Measurements from ENCODE around the gene SPATS2L. TPM values are rescaled to one million over a fixed set of nuclear protein-coding genes. Genes with fewer than 3 reads are reported as not detected.

SPATS2L gene
- total and polyA plus RNA-seq, 2 donors (not counting 1 experiment from before 2014, with no cell fraction given): 0.27 to 0.44 TPM

DNA sequence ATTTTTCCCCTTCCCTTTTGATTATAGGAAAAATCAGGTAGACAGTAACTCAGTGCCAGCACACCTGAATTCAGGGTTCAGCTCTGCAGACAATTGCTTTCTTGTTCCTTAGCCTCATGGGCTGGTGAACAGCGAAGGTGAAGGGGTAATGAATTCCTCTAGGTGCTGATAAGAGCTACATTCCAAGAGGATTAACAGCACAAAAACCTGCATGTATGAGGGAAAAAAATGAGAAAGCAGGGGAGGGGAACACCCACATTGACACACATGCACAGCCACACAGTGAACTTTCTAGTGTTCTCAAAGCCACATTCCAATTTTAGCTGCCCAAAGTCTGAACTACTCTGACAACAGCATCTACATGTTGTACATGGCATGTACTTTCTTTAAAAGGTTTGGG is 46.1 kb downstream of the SPATS2L start:
- H3K9me3 Mint-ChIP-seq (ENCODE audit: insufficient read depth): no peaks in the 10 kb centered on the region
- TF ChIP-seq EZH2 (IDR thresholded peaks at IDR 0.05; ENCODE audit: borderline replicate concordance, insufficient read depth, low read depth, low read length, poor library complexity, severe bottlenecking): no peak
- TF ChIP-seq, protein P1, sequence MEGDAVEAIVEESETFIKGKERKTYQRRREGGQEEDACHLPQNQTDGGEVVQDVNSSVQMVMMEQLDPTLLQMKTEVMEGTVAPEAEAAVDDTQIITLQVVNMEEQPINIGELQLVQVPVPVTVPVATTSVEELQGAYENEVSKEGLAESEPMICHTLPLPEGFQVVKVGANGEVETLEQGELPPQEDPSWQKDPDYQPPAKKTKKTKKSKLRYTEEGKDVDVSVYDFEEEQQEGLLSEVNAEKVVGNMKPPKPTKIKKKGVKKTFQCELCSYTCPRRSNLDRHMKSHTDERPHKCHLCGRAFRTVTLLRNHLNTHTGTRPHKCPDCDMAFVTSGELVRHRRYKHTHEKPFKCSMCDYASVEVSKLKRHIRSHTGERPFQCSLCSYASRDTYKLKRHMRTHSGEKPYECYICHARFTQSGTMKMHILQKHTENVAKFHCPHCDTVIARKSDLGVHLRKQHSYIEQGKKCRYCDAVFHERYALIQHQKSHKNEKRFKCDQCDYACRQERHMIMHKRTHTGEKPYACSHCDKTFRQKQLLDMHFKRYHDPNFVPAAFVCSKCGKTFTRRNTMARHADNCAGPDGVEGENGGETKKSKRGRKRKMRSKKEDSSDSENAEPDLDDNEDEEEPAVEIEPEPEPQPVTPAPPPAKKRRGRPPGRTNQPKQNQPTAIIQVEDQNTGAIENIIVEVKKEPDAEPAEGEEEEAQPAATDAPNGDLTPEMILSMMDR (IDR thresholded peaks at IDR 0.05): no peak
- no peaks in the 10 kb centered on the region for H3K4me1 ChIP-seq (ENCODE audit: control insufficient read depth in 2 of 2, insufficient read depth in 2 of 2, low read length in 2 of 2)
- no peak overlapping the region for H3K4me3 ChIP-seq (ENCODE audit: control extremely low read depth in 1 of 5, extremely low read depth in 1 of 5, insufficient read depth in 1 of 5, low read depth in 2 of 5, low read length in 4 of 5)
- ATAC-seq (ENCODE audit: low read depth) (no peak), DNase-seq (no peak)
- no peak overlapping the region for H3K4me2 ChIP-seq (replicated peaks; ENCODE audit: low read depth, low read length, poor library complexity, severe bottlenecking)
- H3K27me3 ChIP-seq (replicated peaks in 1 of 4; ENCODE audit: control extremely low read depth in 1 of 4, control insufficient read depth in 3 of 4, insufficient read depth in 4 of 4, low read length in 3 of 4): no peaks in the 10 kb centered on the region
- H2AFZ ChIP-seq (ENCODE audit: insufficient read depth, low read depth, low read length, poor library complexity, severe bottlenecking): no peak overlapping the region
- no peaks in the 10 kb centered on the region for H3K4me1 Mint-ChIP-seq
- H3K27me3 Mint-ChIP-seq: peaks cover 17% of the 10 kb centered on the region
- H3K4me3 Mint-ChIP-seq: no peak overlapping the region
- no CpG with 5 or more reads among the region's 1 CpG for WGBS (ENCODE audit: insufficient coverage)
- no peak overlapping the region for H3K9ac ChIP-seq (ENCODE audit: low read length)
- H3K79me2 ChIP-seq (ENCODE audit: control insufficient read depth, insufficient read depth, low read length): no peaks in the 10 kb centered on the region
- POLR2A ChIA-PET: no interaction called here
- CTCF ChIA-PET: no interaction called here
- H3K27ac ChIP-seq (ENCODE audit: low read length in 2 of 2): no peak overlapping the region
- no peaks in the 10 kb centered on the region for H3K9me3 ChIP-seq (ENCODE audit: control extremely low read depth in 1 of 3, control insufficient read depth in 2 of 3, insufficient read depth in 1 of 3, low read length in 2 of 3)
- intact Hi-C loops (cut with micrococcal nuclease): no loop called here
- no peaks in the 10 kb centered on the region for H4K20me1 ChIP-seq (ENCODE audit: control insufficient read depth, insufficient read depth, low read length, poor library complexity, severe bottlenecking)
- no peak overlapping the region for H3K27ac Mint-ChIP-seq
- H3K36me3 ChIP-seq (replicated peaks in 1 of 2; ENCODE audit: control extremely low read depth in 1 of 2, control insufficient read depth in 1 of 2, extremely low read depth in 1 of 2, insufficient read depth in 2 of 2, low read length in 1 of 2): no peaks in the 10 kb centered on the region

DNA sequence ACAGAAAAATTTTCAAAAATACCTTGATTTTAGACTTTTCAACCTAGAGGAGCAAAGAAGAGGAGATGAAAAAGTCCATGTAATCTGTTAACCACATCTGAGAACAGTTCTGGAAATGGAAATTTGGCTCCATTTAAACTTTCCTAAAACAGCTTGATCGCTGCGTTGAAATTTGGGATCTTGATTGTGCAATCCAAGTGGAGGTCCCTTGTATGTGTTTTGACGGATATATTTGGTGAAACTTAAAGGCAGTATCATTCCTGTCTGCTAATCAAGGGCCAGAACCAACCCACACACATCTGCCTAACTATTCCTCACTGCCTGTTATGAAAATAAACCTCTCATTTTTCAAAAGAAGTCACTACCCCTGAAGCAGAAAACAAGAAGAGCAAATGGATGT is 46.6 kb downstream of the SPATS2L start:
- H4K20me1 ChIP-seq (ENCODE audit: control insufficient read depth, insufficient read depth, low read length, poor library complexity, severe bottlenecking): no peaks in the 10 kb centered on the region
- H3K9me3 Mint-ChIP-seq (ENCODE audit: insufficient read depth): no peaks in the 10 kb centered on the region
- H3K4me3 Mint-ChIP-seq: no peak overlapping the region
- no peak overlapping the region for H3K4me2 ChIP-seq (replicated peaks; ENCODE audit: low read depth, low read length, poor library complexity, severe bottlenecking)
- no peak overlapping the region for H3K4me3 ChIP-seq (ENCODE audit: control extremely low read depth in 1 of 5, extremely low read depth in 1 of 5, insufficient read depth in 1 of 5, low read depth in 2 of 5, low read length in 4 of 5)
- TF ChIP-seq, protein P1 (IDR thresholded peaks at IDR 0.05): no peak
- no peak for TF ChIP-seq EZH2 (IDR thresholded peaks at IDR 0.05; ENCODE audit: borderline replicate concordance, insufficient read depth, low read depth, low read length, poor library complexity, severe bottlenecking)
- no peaks in the 10 kb centered on the region for H3K27me3 ChIP-seq (replicated peaks in 1 of 4; ENCODE audit: control extremely low read depth in 1 of 4, control insufficient read depth in 3 of 4, insufficient read depth in 4 of 4, low read length in 3 of 4)
- ChIA-PET POLR2A (no interaction called here), CTCF (no interaction called here)
- no peaks in the 10 kb centered on the region for H3K9me3 ChIP-seq (ENCODE audit: control extremely low read depth in 1 of 3, control insufficient read depth in 2 of 3, insufficient read depth in 1 of 3, low read length in 2 of 3)
- no peak overlapping the region for H2AFZ ChIP-seq (ENCODE audit: insufficient read depth, low read depth, low read length, poor library complexity, severe bottlenecking)
- H3K27me3 Mint-ChIP-seq: peaks cover 17% of the 10 kb centered on the region
- no peaks in the 10 kb centered on the region for H3K4me1 Mint-ChIP-seq
- H3K36me3 ChIP-seq (replicated peaks in 1 of 2; ENCODE audit: control extremely low read depth in 1 of 2, control insufficient read depth in 1 of 2, extremely low read depth in 1 of 2, insufficient read depth in 2 of 2, low read length in 1 of 2): no peaks in the 10 kb centered on the region
- intact Hi-C loops (cut with micrococcal nuclease): no loop called here
- H3K4me1 ChIP-seq (ENCODE audit: control insufficient read depth in 2 of 2, insufficient read depth in 2 of 2, low read length in 2 of 2): no peaks in the 10 kb centered on the region
- no peak for ATAC-seq (ENCODE audit: low read depth)
- WGBS (ENCODE audit: insufficient coverage): no CpG with 5 or more reads among the region's 3 CpGs
- H3K27ac ChIP-seq (ENCODE audit: low read length in 2 of 2): no peak overlapping the region
- DNase-seq: no peak
- H3K9ac ChIP-seq (ENCODE audit: low read length): no peak overlapping the region
- H3K79me2 ChIP-seq (ENCODE audit: control insufficient read depth, insufficient read depth, low read length): no peaks in the 10 kb centered on the region
- no peak overlapping the region for H3K27ac Mint-ChIP-seq
